ENCODE measurements around the gene MUC6. TPM values are rescaled to one million over a fixed set of nuclear protein-coding genes. Genes with fewer than 3 reads are reported as not detected.

Gene MUC6, protein sequence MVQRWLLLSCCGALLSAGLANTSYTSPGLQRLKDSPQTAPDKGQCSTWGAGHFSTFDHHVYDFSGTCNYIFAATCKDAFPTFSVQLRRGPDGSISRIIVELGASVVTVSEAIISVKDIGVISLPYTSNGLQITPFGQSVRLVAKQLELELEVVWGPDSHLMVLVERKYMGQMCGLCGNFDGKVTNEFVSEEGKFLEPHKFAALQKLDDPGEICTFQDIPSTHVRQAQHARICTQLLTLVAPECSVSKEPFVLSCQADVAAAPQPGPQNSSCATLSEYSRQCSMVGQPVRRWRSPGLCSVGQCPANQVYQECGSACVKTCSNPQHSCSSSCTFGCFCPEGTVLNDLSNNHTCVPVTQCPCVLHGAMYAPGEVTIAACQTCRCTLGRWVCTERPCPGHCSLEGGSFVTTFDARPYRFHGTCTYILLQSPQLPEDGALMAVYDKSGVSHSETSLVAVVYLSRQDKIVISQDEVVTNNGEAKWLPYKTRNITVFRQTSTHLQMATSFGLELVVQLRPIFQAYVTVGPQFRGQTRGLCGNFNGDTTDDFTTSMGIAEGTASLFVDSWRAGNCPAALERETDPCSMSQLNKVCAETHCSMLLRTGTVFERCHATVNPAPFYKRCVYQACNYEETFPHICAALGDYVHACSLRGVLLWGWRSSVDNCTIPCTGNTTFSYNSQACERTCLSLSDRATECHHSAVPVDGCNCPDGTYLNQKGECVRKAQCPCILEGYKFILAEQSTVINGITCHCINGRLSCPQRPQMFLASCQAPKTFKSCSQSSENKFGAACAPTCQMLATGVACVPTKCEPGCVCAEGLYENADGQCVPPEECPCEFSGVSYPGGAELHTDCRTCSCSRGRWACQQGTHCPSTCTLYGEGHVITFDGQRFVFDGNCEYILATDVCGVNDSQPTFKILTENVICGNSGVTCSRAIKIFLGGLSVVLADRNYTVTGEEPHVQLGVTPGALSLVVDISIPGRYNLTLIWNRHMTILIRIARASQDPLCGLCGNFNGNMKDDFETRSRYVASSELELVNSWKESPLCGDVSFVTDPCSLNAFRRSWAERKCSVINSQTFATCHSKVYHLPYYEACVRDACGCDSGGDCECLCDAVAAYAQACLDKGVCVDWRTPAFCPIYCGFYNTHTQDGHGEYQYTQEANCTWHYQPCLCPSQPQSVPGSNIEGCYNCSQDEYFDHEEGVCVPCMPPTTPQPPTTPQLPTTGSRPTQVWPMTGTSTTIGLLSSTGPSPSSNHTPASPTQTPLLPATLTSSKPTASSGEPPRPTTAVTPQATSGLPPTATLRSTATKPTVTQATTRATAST (N-terminal part only)
- total RNA-seq = under 1 TPM in 4 of 7 donors, not detected in 3; 0.09 to 0.76 (median 0.34) TPM
- under 1 TPM; 0.02 to 0.22 (median 0.11) TPM for polyA plus RNA-seq
- long read RNA-seq, donor 1 = 0 reads
- long read RNA-seq, donor 2 = 0 reads

DNA sequence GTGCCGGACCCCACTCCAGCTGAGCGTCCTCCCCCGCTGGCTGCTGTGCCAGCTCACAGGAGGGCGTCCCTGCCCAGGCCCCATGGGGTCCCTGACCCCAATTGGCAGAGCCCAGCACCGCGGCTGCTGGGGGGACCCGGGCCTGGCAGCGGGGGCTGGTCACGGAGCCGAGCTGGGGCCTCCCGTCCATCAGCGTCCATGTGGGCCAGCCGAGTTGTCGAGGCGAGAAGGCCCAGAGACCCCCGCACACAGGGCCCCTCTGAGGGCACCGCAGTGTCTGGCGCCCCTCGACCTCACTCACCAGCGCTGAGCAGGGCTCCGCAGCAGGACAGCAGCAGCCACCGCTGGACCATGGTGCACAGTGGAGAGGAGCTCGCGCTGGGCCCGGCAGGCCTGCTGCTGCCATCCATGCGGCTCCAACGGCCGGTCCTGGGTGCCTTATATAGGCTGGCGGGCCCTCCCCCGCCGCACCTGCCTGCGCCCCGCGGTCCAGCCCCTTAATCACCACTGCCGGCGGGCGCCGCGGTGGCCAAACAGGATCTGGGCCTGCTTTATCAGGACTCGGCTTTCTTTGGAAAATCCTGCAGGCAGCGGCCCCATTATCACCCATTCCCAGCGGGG is at the start of gene MUC6:
Gene MUC6 (minus strand): TSS at position 416 of the 621 bp plus-strand sequence. CDS start 63 bp downstream, at position 353.
- 54 to 95% (median 77%) methylated on average over 4 to 42 of the region's 42 CpGs for WGBS, 5 donors
- no peak for DNase-seq
- no peaks in the 10 kb centered on the region for H3K36me3 ChIP-seq
- no peaks in the 10 kb centered on the region for H3K9me3 ChIP-seq
- no peak within 1 kb of the TSS for H3K27ac ChIP-seq
- peaks cover 0 to 19% (median 0%) of the 10 kb centered on the region in 7 donors for H3K27me3 ChIP-seq (replicated peaks in 1 of 7)
- TF ChIP-seq, protein P1, sequence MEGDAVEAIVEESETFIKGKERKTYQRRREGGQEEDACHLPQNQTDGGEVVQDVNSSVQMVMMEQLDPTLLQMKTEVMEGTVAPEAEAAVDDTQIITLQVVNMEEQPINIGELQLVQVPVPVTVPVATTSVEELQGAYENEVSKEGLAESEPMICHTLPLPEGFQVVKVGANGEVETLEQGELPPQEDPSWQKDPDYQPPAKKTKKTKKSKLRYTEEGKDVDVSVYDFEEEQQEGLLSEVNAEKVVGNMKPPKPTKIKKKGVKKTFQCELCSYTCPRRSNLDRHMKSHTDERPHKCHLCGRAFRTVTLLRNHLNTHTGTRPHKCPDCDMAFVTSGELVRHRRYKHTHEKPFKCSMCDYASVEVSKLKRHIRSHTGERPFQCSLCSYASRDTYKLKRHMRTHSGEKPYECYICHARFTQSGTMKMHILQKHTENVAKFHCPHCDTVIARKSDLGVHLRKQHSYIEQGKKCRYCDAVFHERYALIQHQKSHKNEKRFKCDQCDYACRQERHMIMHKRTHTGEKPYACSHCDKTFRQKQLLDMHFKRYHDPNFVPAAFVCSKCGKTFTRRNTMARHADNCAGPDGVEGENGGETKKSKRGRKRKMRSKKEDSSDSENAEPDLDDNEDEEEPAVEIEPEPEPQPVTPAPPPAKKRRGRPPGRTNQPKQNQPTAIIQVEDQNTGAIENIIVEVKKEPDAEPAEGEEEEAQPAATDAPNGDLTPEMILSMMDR (IDR thresholded peaks at IDR 0.05 in 8 of 11, conservative IDR thresholded peaks at IDR 0.05 in 3 of 11) = no peak
- peak in 2 of 3 donors; percentile 7 to 34 for TF ChIP-seq POLR2AphosphoS5 (IDR thresholded peaks at IDR 0.05)
- no peak for TF ChIP-seq POLR2A (IDR thresholded peaks at IDR 0.05)
- H3K4me3 ChIP-seq = no peak within 1 kb of the TSS
- intact Hi-C loops (cut with DNase I; ENCODE audit: low total_unique reads) = no loop called here
- H3K4me1 ChIP-seq = peaks cover 0 to 41% (median 5%) of the 10 kb centered on the region in 6 donors

DNA sequence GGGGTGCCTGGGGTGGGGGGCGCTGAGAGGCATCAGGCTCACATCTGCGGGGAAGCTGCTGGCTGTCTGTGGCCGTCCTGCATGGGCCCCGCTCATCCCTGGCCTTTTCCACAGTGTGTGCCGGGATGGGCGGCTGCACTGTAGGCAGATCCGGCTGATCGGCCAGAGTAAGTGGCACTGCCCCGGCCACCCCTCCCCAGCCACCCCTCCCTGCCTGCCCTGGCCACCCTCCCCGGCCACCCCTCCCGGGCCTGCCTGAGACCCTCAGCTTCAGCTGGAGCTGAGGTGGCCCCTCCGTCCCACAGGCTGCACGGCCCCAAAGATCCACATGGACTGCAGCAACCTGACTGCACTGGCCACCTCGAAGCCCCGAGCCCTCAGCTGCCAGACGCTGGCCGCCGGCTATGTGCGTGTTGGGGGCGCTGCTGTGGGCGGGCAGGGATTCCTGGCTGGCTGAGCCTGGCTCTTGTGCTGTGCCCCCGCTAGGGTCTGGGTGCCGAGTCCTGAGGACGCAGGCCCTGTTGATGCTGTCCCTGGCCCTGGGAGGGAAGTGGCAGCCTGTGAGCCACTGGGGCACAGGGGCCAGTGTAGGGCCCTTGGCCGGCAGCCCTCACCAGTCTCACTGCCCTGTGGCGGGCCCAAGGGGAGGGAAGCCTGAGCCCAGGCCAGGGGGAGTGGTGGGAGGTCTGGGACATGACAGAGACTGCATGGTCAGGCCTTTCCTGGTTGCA is 49.1 kb upstream of the MUC6 start:
- no peak overlapping the region for H3K27ac ChIP-seq
- 82 to 93% (median 90%) methylated on average over 9 to 26 of the region's 26 CpGs for WGBS, 5 donors
- peaks cover 0 to 34% (median 0%) of the 10 kb centered on the region in 7 donors for H3K27me3 ChIP-seq (replicated peaks in 1 of 7)
- no peaks in the 10 kb centered on the region for H3K4me1 ChIP-seq
- TF ChIP-seq, protein P1 (IDR thresholded peaks at IDR 0.05 in 8 of 11, conservative IDR thresholded peaks at IDR 0.05 in 3 of 11) = no peak
- TF ChIP-seq POLR2A (IDR thresholded peaks at IDR 0.05) = no peak
- no peak for TF ChIP-seq POLR2AphosphoS5 (IDR thresholded peaks at IDR 0.05)
- H3K9me3 ChIP-seq = no peaks in the 10 kb centered on the region
- DNase-seq = peak; percentile 71
- intact Hi-C loops (cut with DNase I; ENCODE audit: low total_unique reads) = no loop called here
- no peaks in the 10 kb centered on the region for H3K36me3 ChIP-seq
- H3K4me3 ChIP-seq = no peak overlapping the region

DNA sequence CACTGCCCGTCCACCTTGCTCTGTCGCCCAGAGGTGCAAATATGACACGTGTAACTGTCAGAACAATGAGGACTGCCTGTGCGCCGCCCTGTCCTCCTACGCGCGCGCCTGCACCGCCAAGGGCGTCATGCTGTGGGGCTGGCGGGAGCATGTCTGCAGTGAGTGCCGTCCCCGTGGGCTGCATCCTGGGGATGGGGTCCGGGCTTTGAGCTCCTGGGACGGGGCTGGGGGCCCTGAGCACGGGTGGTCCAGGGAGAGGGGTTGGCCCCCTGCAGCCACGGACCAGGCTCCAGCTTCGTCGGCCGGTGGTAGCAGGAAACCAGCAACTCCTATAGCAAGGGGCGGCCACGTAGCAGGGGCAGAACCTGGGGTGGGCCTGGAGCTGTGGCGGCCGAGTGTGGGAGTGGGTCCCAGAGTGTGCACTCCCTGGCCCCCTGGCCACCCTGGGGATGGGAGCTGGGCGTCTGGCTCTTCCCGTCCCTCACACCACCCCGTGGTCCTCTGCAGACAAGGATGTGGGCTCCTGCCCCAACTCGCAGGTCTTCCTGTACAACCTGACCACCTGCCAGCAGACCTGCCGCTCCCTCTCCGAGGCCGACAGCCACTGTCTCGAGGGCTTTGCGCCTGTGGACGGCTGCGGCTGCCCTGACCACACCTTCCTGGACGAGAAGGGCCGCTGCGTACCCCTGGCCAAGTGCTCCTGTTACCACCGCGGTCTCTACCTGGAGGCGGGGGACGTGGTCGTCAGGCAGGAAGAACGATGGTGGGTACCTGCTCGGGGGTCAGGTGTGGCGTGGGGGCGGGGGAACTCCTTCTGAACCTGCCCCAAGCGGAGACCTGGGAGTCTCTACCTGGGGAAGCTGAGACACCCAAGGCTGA is 48.3 kb upstream of the MUC6 start:
- intact Hi-C loops (cut with DNase I; ENCODE audit: low total_unique reads) = no loop called here
- Histone ChIP-seq H3K27ac (no peak overlapping the region), H3K9me3 (no peaks in the 10 kb centered on the region), H3K36me3 (no peaks in the 10 kb centered on the region), H3K27me3 (replicated peaks in 1 of 7) (peaks cover 0 to 34% (median 0%) of the 10 kb centered on the region in 7 donors), H3K4me3 (no peak overlapping the region), H3K4me1 (no peaks in the 10 kb centered on the region)
- 71 to 83% (median 77%) methylated on average over 27 to 49 of the region's 49 CpGs for WGBS, 5 donors
- peak; percentile 76 for DNase-seq
- no peak for TF ChIP-seq POLR2A (IDR thresholded peaks at IDR 0.05)
- TF ChIP-seq, protein P1 (IDR thresholded peaks at IDR 0.05 in 8 of 11, conservative IDR thresholded peaks at IDR 0.05 in 3 of 11) = no peak
- TF ChIP-seq POLR2AphosphoS5 (IDR thresholded peaks at IDR 0.05) = no peak
